GM18951 (cell line): ENCODE results near the gene CLN5.
"Not testable (repeated sequence)": the region's sequence is repeated elsewhere in the genome, so short reads cannot be mapped to it uniquely, and the experiment has no call there.

Experiments used
- POLR2A ChIP-seq: IDR thresholded peaks from 4 replicates; pipeline ENCODE4 v1.6.1; 2011; ENCODE audit warnings: mild to moderate bottlenecking; ENCODE audit not compliant: insufficient read length, insufficient read depth; ENCODE audit errors: extremely low read depth
- in situ Hi-C: fragments of 300-500 bp; cut with MboI; formaldehyde crosslinking; loops from one replicate; pipeline ENCODE4 v1.12.0; 2022; ENCODE audit warnings: low sequenced_read_pairs, mixed read lengths, inconsistent platforms; ENCODE audit not compliant: unreplicated experiment

CLN5 gene

DNA sequence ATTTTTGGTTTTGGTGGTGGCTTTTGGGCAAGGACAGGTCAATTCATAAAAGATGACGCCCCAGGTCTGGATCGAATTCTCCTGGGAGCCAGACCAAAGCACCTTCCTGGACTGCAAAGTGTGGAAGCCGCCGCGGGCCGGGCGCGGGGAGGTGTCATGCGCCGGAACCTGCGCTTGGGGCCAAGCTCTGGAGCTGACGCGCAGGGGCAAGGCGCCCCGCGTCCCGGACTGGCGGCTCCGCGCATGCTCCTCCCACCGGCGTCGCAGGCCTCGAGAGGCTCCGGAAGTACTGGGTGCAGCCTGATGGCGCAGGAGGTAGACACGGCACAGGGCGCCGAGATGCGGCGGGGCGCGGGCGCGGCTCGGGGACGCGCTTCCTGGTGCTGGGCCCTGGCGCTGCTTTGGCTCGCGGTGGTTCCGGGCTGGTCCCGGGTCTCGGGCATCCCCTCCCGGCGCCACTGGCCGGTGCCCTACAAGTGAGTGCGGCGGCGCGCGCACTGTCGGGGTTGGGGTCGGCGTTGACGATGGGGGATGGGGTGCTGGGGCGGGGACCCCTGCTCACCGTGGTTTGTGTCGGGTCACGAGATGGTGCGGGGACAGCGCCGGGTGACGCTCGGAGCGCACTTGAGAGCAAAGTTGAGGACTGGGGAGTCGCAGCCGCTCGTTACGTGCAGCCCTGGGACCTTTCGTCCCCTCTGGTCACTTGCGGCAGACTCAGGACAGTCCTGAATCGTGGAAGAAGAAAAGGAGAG is at the start of gene CLN5:
Gene CLN5 (plus strand): TSS at position 286 of the 752 bp plus-strand sequence. CDS start 18 bp downstream, at position 304.
- in situ Hi-C loops, result no loop called here
- peak; percentile 98 for TF ChIP-seq POLR2A

DNA sequence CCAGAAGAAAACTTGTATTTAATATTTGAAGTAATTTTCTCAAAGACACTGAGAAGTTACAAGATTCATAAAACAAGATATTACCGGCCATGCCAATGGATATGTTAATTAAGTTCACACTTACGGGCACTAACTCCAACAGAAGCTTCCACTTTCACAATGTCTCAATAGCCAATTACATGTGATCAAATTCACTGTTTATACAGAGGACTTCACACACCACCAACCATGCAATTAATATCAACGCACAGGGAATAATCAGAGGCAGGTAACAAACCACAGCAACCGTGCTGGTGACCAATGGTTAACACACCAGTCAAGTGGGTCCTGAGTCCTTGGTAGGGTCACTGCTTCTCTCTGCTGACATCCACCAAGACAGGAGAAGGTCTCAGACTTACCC is 49.5 kb upstream of the CLN5 start:
- in situ Hi-C loops, result no loop called here
- TF ChIP-seq POLR2A, result no peak

DNA sequence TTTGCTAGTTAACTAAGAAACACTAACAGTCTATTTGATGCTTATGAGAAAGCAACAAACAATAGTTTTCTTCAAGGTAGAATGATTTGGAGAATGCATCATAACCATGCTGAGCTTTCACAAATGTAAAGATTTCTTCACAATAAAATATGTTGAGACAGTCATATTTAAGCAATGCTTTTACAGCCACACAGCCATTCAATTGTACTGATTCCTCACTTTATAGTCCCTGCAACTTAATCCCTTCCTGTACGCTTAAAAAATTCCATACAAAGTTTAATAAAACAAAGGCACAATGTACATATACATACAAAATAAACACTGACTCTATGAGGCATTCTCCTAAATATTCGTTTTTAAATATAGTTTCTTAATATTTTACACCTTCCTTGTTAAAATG is 48.2 kb upstream of the CLN5 start:
- in situ Hi-C loops, result no loop called here
- no peak for TF ChIP-seq POLR2A

DNA sequence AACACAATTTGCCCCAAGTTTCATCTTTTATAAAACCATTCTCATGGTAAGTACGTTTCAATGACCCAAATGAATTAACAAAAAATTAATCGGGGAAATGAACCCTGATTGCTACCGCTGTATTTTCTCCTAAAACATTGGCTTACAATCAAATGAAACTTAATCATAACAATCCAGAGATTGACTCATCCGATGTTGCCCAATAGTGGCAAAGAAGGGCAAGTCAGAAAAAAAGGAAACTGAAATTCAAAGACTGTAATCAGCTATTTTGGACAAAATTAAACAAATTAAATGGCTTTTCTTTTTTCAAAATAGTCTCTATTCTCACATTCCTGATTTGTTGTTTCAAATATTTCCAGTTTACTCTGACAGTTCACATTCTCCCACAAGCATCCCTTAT is 47.4 kb upstream of the CLN5 start:
- no peak for TF ChIP-seq POLR2A
- in situ Hi-C loops, result no loop called here

GRCh38 chr13:76948149-76948548 is 43.7 kb upstream of the CLN5 start, which contains the start of gene ACOD1:
TSS of gene ACOD1 (plus strand) at chr13:76948511. CDS start at chr13:76948559, 48 bp downstream.
- in situ Hi-C loops, result no loop called here
- no peak for TF ChIP-seq POLR2A

DNA sequence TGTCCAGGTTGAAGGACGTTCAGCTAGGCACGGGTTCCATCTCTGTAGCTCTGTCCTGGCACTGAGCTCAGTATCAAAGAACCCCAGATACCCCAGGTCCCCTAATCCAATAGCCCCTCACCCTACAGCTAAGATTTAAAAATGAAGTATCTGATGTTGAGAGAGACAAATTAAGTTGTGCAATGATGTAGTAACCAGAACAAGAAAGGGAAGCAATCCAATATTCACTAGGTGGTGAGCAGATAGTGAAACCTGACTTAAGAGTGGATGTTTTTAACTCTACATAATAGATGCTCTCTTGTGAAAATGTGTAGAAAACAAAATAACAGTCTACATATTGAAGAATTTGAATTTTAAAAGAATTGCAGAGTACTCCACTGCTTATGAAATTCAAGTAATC is 41.8 kb upstream of the CLN5 start:
- no peak for TF ChIP-seq POLR2A
- in situ Hi-C loops, result no loop called here

DNA sequence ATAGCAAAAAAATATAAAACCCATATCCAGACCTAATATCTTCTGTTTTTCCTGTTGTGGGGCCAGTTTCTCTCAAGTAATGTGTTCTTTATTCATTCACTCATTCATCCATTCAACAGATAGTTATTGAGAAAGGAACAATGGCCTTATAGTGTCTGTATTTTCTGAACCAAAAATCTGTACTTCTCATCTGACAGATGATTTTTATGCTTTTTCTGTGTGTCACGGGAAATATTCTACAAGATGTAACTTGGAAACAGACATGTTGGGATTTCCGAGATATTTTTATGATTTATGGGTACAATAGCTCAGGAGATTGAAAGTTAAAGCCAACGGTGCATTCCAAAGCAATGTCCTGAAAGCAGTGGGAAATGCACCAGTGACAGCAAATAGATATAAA is 37.9 kb upstream of the CLN5 start:
- no peak for TF ChIP-seq POLR2A

GRCh38 chr13:76954538-76954937 is 37.3 kb upstream of the CLN5 start:
- in situ Hi-C loops, result no loop called here
- TF ChIP-seq POLR2A, result no peak

More for the DNA sequence above, 37.9 kb upstream of the CLN5 start:
- in situ Hi-C loops, result no loop called here

- in situ Hi-C loops, result no loop called here
- TF ChIP-seq POLR2A, result no peak
These were observed 36.7 kb upstream of the CLN5 start for GRCh38 chr13:76955193-76955592.

DNA sequence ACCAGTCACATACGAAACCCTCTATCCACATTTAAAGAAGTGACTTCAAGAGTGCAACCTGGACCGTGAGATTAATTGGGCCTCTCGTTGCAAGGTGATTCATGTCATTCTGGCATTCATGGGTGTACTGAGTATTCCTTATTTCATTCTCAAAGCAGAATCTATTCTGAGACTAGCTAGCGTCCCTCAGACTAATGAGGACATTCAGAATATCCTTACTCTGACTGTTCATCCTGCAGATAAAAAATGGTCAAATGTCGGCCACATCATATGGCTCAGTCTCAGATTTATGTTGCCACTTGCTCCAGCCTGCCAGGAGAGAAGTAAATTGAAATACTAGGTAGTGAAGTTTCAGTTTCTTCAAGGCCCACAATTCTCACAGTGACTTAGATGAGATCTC is 36.2 kb upstream of the CLN5 start:
- no peak for TF ChIP-seq POLR2A
- in situ Hi-C loops, result no loop called here

GRCh38 chr13:76958841-76959432 is 32.9 kb upstream of the CLN5 start:
- no peak for TF ChIP-seq POLR2A
- in situ Hi-C loops, result no loop called here

GRCh38 chr13:76959734-76960133 is 32.1 kb upstream of the CLN5 start:
- in situ Hi-C loops, result not testable (repeated sequence)

- no peak for TF ChIP-seq POLR2A
- in situ Hi-C loops, result no loop called here
These were observed 26.0 kb upstream of the CLN5 start for GRCh38 chr13:76965759-76966421.

DNA sequence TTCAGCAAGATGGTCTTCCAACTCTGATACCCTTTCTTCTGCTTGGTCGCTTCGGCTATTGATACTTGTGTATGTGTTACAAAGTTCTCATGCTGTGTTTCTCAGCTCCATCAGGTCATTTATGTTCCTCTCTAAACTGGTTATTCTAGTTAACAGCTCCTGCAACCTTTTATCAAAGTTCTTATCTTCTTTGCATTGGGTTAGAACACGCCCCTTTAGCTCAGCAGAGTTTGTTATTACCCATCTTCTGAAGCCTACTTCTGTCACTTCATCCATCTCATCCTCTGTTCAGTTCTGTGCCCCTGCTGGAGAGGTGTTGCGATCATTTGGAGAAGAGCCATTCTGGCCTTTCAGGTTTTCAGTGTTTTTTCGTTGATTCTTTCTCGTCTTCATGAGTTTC is 24.9 kb upstream of the CLN5 start:
- in situ Hi-C loops, result no loop called here
- TF ChIP-seq POLR2A, result no peak
